A673 (cell line): ENCODE measurements around the gene NFASC. TPM values are rescaled to one million over a fixed set of nuclear protein-coding genes. Genes with fewer than 3 reads are reported as not detected.
A peak's percentile ranks its signal among the peaks of the same experiment; 100 is the strongest.

Experiments
- BruUV-seq: library from RNA; stranded (reverse); fragments of 400-500 nt; replicated peaks from 2 replicates; lab custom pipeline; 2021; lab: Mats Ljungman, UMichigan
- CTCF ChIA-PET: fragments of 300-600 bp; sonication (Branson Sonifier 250); formaldehyde crosslinking; loops from one replicate; lab custom pipeline; 2022; ENCODE audit warnings: antibody characterized with exemption; lab: Charles Lee
- POLR2A ChIA-PET: fragments of 300-600 bp; sonication (Branson Sonifier 250); formaldehyde crosslinking; loops from one replicate; lab custom pipeline; 2022; ENCODE audit warnings: antibody characterized with exemption; ENCODE audit not compliant: low non-redundant PET; lab: Charles Lee
- DNase-seq: peaks from one replicate; pipeline ENCODE4 v3.0.0-alpha.2; 2015; ENCODE audit warnings: low spot score
- H3K27ac ChIP-seq: fragments of 200-600 bp; sonication (generic); 2 replicates; pipeline ENCODE4 v1.5.1; 2016; ENCODE audit warnings: mixed run types, low read depth, mild to moderate bottlenecking, mixed read lengths, antibody characterized with exemption, low read length; ENCODE audit not compliant: poor library complexity, severe bottlenecking
- H3K27me3 ChIP-seq: fragments of 200-600 bp; sonication (generic); replicated peaks from 2 replicates; pipeline ENCODE4 v1.6.1; 2017; ENCODE audit warnings: mixed run types, low read depth, mild to moderate bottlenecking, mixed read lengths, antibody characterized with exemption, low read length; ENCODE audit not compliant: insufficient read depth, poor library complexity
- H3K36me3 ChIP-seq: fragments of 200-600 bp; sonication (generic); 2 replicates; pipeline ENCODE4 v1.6.1; 2016; ENCODE audit warnings: mixed run types, mild to moderate bottlenecking, mixed read lengths, antibody characterized with exemption, low read length; ENCODE audit not compliant: insufficient read depth, poor library complexity, severe bottlenecking
- H3K4me1 ChIP-seq: fragments of 200-600 bp; sonication (generic); 2 replicates; pipeline ENCODE4 v1.6.1; 2017; ENCODE audit warnings: mixed run types, mild to moderate bottlenecking, mixed read lengths, antibody characterized with exemption, low read length; ENCODE audit not compliant: insufficient read depth, poor library complexity, severe bottlenecking
- H3K4me3 ChIP-seq: fragments of 200-600 bp; sonication (generic); 2 replicates; pipeline ENCODE4 v1.5.1; 2016; ENCODE audit warnings: low read depth, mixed run types, mild to moderate bottlenecking, mixed read lengths, low read length; ENCODE audit not compliant: poor library complexity, severe bottlenecking
- H3K9me3 ChIP-seq: fragments of 200-600 bp; sonication (generic); 2 replicates; pipeline ENCODE4 v1.6.1; 2016; ENCODE audit warnings: mixed run types, low read depth, mild to moderate bottlenecking, mixed read lengths, antibody characterized with exemption, low read length; ENCODE audit not compliant: poor library complexity, severe bottlenecking
- CTCF ChIP-seq: fragments of 300-800, 200-600 bp; sonication (generic); conservative IDR thresholded peaks from 2 replicates; pipeline ENCODE4 v1.5.1; 2017; ENCODE audit warnings: low read depth, mild to moderate bottlenecking, antibody characterized with exemption, low read length, moderate library complexity, mixed read lengths
- EZH2 ChIP-seq: fragments of 200-600 bp; sonication (generic); IDR thresholded peaks from 2 replicates; pipeline ENCODE4 v1.6.1; 2017; ENCODE audit warnings: borderline replicate concordance, low read depth, mild to moderate bottlenecking, mixed read lengths, antibody characterized with exemption, low read length; ENCODE audit not compliant: poor library complexity, severe bottlenecking
- intact Hi-C: fragments of 100-400 bp; cut with micrococcal nuclease; formaldehyde crosslinking; loops from one replicate; pipeline ENCODE4 v1.10.0; 2022; ENCODE audit not compliant: unreplicated experiment
- total RNA-seq: library from RNA; stranded (reverse); gene quantifications from 2 replicates; pipeline ENCODE4 v1.2.3, GENCODE V29; 2021

Gene NFASC
- total RNA-seq, 1 experiment from 2014 or later, result 0.24 TPM

DNA sequence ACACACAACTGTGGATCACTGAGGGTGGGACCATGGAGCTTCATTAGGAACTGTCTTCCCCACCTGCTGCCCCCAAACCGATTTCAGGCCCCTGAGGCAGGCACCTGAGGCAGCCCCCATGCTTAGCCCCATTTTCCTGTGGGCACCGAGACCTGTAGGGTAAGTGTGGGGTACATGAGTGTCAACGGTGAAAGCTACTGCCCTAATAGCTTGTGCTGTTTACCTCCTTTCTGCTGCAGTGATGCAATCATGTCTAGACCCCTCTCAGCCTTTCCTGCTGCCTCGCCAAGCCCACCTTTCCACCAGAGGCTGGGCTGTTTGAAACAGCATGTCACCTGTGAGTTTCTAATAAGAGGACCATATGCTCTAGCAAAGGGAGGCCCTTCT is 53.0 kb downstream of the NFASC start:
- ChIA-PET CTCF (no interaction called here), POLR2A (no interaction called here)
- no peaks in the 10 kb centered on the region for H3K27me3 ChIP-seq
- TF ChIP-seq CTCF, result no peak
- TF ChIP-seq EZH2, result no peak
- no peaks in the 10 kb centered on the region for H3K4me1 ChIP-seq
- no peak for DNase-seq
- H3K9me3 ChIP-seq, result no peaks in the 10 kb centered on the region
- intact Hi-C loops, result no loop called here
- no peaks in the 10 kb centered on the region for H3K36me3 ChIP-seq
- H3K4me3 ChIP-seq, result no peak overlapping the region
- BruUV-seq, result no TSS peak
- H3K27ac ChIP-seq, result no peak overlapping the region

- Histone ChIP-seq H3K36me3 (no peaks in the 10 kb centered on the region), H3K4me1 (no peaks in the 10 kb centered on the region), H3K27ac (no peak overlapping the region), H3K4me3 (no peak overlapping the region), H3K27me3 (no peaks in the 10 kb centered on the region), H3K9me3 (no peaks in the 10 kb centered on the region)
- intact Hi-C loops, result no loop called here
- CTCF ChIA-PET, result no interaction called here
- TF ChIP-seq EZH2 (no peak), CTCF (no peak)
- POLR2A ChIA-PET, result no interaction called here
- BruUV-seq, result no TSS peak
- DNase-seq, result peak; percentile 10
Observed at GRCh38 chr1:204924013-204924759, 53.5 kb downstream of the NFASC start.

DNA sequence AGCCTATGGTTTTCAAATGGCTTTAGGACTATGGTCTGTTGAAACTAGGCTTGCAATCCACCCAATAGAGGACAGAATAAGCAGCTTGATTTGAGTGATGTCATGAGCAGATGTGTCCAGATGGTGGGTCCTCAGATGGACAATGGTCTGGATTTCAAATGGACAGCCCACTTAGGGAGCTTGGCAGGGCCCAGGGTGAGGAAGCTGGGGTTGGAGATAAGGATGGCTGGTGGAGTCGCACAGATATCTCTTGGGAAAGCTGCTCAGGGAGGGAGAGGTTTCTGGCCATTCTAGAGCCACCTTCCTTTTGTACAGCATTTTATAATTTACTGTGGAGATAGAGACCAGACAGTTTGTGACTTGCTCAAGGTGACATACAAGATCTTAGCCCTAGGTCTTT is 55.0 kb downstream of the NFASC start:
- H3K9me3 ChIP-seq, result no peaks in the 10 kb centered on the region
- H3K4me1 ChIP-seq, result no peaks in the 10 kb centered on the region
- H3K36me3 ChIP-seq, result no peaks in the 10 kb centered on the region
- intact Hi-C loops, result no loop called here
- H3K27ac ChIP-seq, result no peak overlapping the region
- H3K27me3 ChIP-seq, result no peaks in the 10 kb centered on the region
- TF ChIP-seq CTCF (no peak), EZH2 (no peak)
- no peak overlapping the region for H3K4me3 ChIP-seq
- ChIA-PET POLR2A (no interaction called here), CTCF (no interaction called here)
- no TSS peak for BruUV-seq
- no peak for DNase-seq
